ENCODE measurements around the gene IL32. TPM values are rescaled to one million over a fixed set of nuclear protein-coding genes. Genes with fewer than 3 reads are reported as not detected.

Gene IL32
- total and polyA plus RNA-seq, 9 of the 15 experiments (the other 6 are each of a cell fraction or from before 2014, with no cell fraction given): 0.21 to 2.2 (median 0.37) TPM; not detected in 3

- ChIA-PET POLR2A (interaction anchor here (0.6 to 1.1 kb wide), 3 partner anchors 10 to 25 kb away, joined by 3 to 5 read pairs (median 4); no protein-coding TSS in a partner anchor), CTCF (ENCODE audit: low intra/inter-chr PET ratio) (no interaction called here)
- DNase-seq (ENCODE audit: extremely low read depth in 1 of 4, low spot score in 3 of 4) (no peak), ATAC-seq (peak; percentile 70), FAIRE-seq (no peak)
- WGBS (ENCODE audit: insufficient coverage, low coverage, missing lambda C conversion rate): 58% methylated on average over 9 of the region's 9 CpGs
- intact Hi-C loops (cut with micrococcal nuclease): no loop called here
- H3K4me3 ChIP-seq: no peak overlapping the region
- no peak overlapping the region for H3K4me2 ChIP-seq (ENCODE audit: insufficient read depth, low read length)
- no peak overlapping the region for H3K27ac ChIP-seq (ENCODE audit: extremely low read depth, low read depth, low read length)
- H3K27me3 ChIP-seq (ENCODE audit: control insufficient read depth in 2 of 2, insufficient read depth in 2 of 2, low read length in 2 of 2): peaks cover 0 to 12% of the 10 kb centered on the region in 2 experiments; a peak in 3 of 5 replicates
- H3K4me1 ChIP-seq (replicated peaks in 1 of 2; ENCODE audit: control insufficient read depth in 2 of 2, insufficient read depth in 2 of 2, low read length in 2 of 2): peaks cover 14 to 42% of the 10 kb centered on the region in 2 experiments
- H4K20me1 ChIP-seq (replicated peaks; ENCODE audit: control insufficient read depth, insufficient read depth, low read length): no peaks in the 10 kb centered on the region
- H2AFZ ChIP-seq (ENCODE audit: low read depth, low read length): no peak overlapping the region
- in situ Hi-C loops (cut with MboI): no loop called here
- no peaks in the 10 kb centered on the region for H3K9me3 ChIP-seq (replicated peaks; ENCODE audit: control insufficient read depth, insufficient read depth, low read depth, low read length)
- H3K79me2 ChIP-seq (ENCODE audit: control insufficient read depth, insufficient read depth, low read length): no peaks in the 10 kb centered on the region
- no TSS peak for BruUV-seq (replicated peaks)
- H3K36me3 ChIP-seq (ENCODE audit: control insufficient read depth, insufficient read depth, low read length): no peaks in the 10 kb centered on the region
- TF ChIP-seq CBX8 (IDR thresholded peaks at IDR 0.05; ENCODE audit: borderline replicate concordance, extremely low read depth, low read depth, low read length, poor library complexity, severe bottlenecking) (no peak), ZFPM2 (CRISPR knock-in tag; IDR thresholded peaks at IDR 0.05) (no peak), ZNF140 (CRISPR knock-in tag; IDR thresholded peaks at IDR 0.05) (no peak), ZBED1 (IDR thresholded peaks at IDR 0.05) (no peak), HCFC1 (IDR thresholded peaks at IDR 0.05; ENCODE audit: low read depth, low read length) (no peak), GTF2A2 (tag; IDR thresholded peaks at IDR 0.05) (no peak), TAF7 (tag; IDR thresholded peaks at IDR 0.05) (no peak)
- TF ChIP-seq, protein P1, sequence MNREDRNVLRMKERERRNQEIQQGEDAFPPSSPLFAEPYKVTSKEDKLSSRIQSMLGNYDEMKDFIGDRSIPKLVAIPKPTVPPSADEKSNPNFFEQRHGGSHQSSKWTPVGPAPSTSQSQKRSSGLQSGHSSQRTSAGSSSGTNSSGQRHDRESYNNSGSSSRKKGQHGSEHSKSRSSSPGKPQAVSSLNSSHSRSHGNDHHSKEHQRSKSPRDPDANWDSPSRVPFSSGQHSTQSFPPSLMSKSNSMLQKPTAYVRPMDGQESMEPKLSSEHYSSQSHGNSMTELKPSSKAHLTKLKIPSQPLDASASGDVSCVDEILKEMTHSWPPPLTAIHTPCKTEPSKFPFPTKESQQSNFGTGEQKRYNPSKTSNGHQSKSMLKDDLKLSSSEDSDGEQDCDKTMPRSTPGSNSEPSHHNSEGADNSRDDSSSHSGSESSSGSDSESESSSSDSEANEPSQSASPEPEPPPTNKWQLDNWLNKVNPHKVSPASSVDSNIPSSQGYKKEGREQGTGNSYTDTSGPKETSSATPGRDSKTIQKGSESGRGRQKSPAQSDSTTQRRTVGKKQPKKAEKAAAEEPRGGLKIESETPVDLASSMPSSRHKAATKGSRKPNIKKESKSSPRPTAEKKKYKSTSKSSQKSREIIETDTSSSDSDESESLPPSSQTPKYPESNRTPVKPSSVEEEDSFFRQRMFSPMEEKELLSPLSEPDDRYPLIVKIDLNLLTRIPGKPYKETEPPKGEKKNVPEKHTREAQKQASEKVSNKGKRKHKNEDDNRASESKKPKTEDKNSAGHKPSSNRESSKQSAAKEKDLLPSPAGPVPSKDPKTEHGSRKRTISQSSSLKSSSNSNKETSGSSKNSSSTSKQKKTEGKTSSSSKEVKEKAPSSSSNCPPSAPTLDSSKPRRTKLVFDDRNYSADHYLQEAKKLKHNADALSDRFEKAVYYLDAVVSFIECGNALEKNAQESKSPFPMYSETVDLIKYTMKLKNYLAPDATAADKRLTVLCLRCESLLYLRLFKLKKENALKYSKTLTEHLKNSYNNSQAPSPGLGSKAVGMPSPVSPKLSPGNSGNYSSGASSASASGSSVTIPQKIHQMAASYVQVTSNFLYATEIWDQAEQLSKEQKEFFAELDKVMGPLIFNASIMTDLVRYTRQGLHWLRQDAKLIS (CRISPR knock-in tag; IDR thresholded peaks at IDR 0.05): no peak
- H3K9me1 ChIP-seq (ENCODE audit: control insufficient read depth, insufficient read depth, low read length): no peaks in the 10 kb centered on the region
- H3K9ac ChIP-seq (ENCODE audit: insufficient read depth in 1 of 2, low read depth in 2 of 2, low read length in 2 of 2): 0 out of 4 replicates have a peak overlapping the region, but pooled peaks of 1 of the 2 experiments have one; percentile 40
Observed at GRCh38 chr16:3070608-3071111, 5.2 kb downstream of the IL32 start.
